ENCODE data around the gene ZGPAT. TPM values are rescaled to one million over a fixed set of nuclear protein-coding genes. Genes with fewer than 3 reads are reported as not detected.

ZGPAT gene
- total and polyA plus RNA-seq, 12 donors, result 4.4 to 120 (median 35.3) TPM

DNA sequence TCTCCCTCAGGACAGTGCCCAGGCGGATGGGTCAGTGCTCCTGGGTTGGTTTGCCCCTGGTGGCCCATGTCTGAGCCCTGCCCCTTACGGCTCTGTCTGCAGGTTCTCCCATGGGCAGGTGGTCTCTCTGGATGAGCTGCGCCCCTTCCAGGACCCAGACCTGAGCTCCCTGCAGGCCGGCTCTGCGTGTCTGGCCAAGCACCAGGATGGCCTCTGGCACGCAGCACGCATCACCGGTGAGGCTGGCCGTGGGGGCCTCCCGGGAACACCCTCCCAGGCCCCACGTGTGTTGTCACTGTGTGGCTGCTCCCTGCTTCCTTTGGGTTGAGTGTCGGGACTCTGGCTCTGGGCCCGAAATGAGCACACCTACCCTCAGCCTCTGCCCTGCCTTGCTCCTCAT, 25.3 kb downstream of the ZGPAT start:
- WGBS, 4 donors, result 73 to 94% (median 90%) methylated on average over 2 to 13 of the region's 13 CpGs
- no peak for DNase-seq
- no peak overlapping the region for H3K27ac ChIP-seq
- peaks cover 0 to 24% of the 10 kb centered on the region in 2 donors for H3K36me3 ChIP-seq (replicated peaks in 1 of 2)
- TF ChIP-seq, protein P1, sequence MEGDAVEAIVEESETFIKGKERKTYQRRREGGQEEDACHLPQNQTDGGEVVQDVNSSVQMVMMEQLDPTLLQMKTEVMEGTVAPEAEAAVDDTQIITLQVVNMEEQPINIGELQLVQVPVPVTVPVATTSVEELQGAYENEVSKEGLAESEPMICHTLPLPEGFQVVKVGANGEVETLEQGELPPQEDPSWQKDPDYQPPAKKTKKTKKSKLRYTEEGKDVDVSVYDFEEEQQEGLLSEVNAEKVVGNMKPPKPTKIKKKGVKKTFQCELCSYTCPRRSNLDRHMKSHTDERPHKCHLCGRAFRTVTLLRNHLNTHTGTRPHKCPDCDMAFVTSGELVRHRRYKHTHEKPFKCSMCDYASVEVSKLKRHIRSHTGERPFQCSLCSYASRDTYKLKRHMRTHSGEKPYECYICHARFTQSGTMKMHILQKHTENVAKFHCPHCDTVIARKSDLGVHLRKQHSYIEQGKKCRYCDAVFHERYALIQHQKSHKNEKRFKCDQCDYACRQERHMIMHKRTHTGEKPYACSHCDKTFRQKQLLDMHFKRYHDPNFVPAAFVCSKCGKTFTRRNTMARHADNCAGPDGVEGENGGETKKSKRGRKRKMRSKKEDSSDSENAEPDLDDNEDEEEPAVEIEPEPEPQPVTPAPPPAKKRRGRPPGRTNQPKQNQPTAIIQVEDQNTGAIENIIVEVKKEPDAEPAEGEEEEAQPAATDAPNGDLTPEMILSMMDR (IDR thresholded peaks at IDR 0.05), result no peak
- TF ChIP-seq POLR2A (IDR thresholded peaks at IDR 0.05), result no peak
- intact Hi-C loops (cut with DNase I), result no loop called here
- peaks cover 19 to 20% of the 10 kb centered on the region in 2 donors for H3K4me1 ChIP-seq (replicated peaks in 1 of 2)
- H3K4me3 ChIP-seq, result no peak overlapping the region
- H3K27me3 ChIP-seq, result no peaks in the 10 kb centered on the region
- no peaks in the 10 kb centered on the region for H3K9me3 ChIP-seq (replicated peaks in 1 of 3)

DNA sequence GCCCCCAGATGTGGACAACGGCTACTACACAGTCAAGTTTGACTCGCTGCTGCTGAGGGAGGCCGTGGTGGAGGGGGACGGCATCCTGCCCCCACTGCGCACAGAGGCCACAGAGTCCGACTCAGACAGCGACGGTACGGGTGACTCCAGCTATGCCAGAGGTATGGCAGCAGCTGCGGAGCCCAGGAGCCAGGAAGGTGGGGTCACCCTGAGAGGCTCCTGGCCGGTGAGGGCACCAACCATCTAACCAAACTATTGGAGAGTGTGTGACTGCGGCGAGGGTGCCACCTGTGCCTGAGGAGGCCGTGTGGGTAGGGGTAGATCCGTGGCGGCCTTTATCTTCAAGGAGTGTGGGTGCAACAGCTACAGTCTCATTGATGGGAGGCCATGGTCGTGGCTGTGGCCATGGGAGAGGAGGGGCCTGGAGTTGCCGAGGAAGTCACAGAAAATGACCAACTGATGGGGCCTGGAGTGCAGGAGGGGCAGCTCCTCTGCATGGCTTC, 25.8 kb downstream of the ZGPAT start:
- no peaks in the 10 kb centered on the region for H3K9me3 ChIP-seq (replicated peaks in 1 of 3)
- 89 to 94% (median 93%) methylated on average over 8 to 18 of the region's 18 CpGs for WGBS, 4 donors
- no peak overlapping the region for H3K4me3 ChIP-seq
- TF ChIP-seq, protein P1 (IDR thresholded peaks at IDR 0.05), result no peak
- TF ChIP-seq POLR2A (IDR thresholded peaks at IDR 0.05), result no peak
- H3K36me3 ChIP-seq (replicated peaks in 1 of 2), result peaks cover 0 to 24% of the 10 kb centered on the region in 2 donors
- H3K4me1 ChIP-seq (replicated peaks in 1 of 2), result peaks cover 19 to 20% of the 10 kb centered on the region in 2 donors
- intact Hi-C loops (cut with DNase I), result no loop called here
- peak in 1 of 7 donors; percentile 27 for DNase-seq
- no peaks in the 10 kb centered on the region for H3K27me3 ChIP-seq
- H3K27ac ChIP-seq, result no peak overlapping the region

DNA sequence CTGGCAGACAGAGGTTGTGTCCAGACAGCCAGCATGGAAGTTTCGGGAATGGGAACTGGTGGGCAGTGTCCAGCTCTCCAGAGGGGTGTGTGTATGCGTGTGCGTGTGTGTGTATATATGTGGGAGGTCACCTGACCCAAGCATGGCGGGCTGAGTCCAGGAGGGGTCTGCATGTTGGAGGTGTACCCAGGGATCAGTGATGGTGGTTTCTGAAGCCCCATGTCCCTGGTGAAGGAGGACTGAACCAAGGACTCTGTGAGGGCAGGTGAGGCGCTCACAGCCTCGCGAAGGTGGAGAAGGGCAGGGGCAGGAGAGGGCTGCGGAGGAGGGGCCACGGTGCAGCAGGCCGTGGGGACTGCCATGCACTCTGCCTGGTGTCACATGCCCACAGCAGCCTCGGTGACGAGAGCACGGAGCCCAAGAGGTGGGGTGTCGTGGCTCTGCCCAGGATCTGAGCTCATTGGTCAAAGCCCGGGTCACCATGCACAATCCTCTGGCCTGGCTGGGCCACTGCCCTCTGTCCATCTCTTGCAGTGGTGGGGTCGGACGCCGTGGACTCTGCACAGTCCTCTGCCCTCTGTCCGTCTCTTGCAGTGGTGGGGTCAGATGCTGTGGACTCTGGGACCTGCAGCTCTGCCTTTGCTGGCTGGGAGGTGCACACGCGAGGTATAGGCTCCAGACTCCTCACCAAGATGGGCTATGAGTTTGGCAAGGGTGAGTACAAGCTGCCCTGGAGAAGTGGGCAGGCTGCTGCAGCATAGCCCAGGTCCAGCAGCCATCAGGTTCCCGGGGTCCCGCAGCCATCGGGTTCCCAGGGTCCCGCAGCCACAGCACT, 26.5 kb downstream of the ZGPAT start:
- intact Hi-C loops (cut with DNase I), result no loop called here
- Histone ChIP-seq H3K4me3 (no peak overlapping the region), H3K4me1 (replicated peaks in 1 of 2) (peaks cover 23 to 26% of the 10 kb centered on the region in 2 donors), H3K36me3 (replicated peaks in 1 of 2) (peaks cover 0 to 24% of the 10 kb centered on the region in 2 donors), H3K27ac (no peak overlapping the region), H3K27me3 (no peaks in the 10 kb centered on the region), H3K9me3 (replicated peaks in 1 of 3) (no peaks in the 10 kb centered on the region)
- peak in 1 of 7 donors; percentile 21 for DNase-seq
- no peak for TF ChIP-seq POLR2A (IDR thresholded peaks at IDR 0.05)
- TF ChIP-seq, protein P1 (IDR thresholded peaks at IDR 0.05), result no peak
- 92 to 100% (median 93%) methylated on average over 6 to 25 of the region's 25 CpGs for WGBS, 4 donors

DNA sequence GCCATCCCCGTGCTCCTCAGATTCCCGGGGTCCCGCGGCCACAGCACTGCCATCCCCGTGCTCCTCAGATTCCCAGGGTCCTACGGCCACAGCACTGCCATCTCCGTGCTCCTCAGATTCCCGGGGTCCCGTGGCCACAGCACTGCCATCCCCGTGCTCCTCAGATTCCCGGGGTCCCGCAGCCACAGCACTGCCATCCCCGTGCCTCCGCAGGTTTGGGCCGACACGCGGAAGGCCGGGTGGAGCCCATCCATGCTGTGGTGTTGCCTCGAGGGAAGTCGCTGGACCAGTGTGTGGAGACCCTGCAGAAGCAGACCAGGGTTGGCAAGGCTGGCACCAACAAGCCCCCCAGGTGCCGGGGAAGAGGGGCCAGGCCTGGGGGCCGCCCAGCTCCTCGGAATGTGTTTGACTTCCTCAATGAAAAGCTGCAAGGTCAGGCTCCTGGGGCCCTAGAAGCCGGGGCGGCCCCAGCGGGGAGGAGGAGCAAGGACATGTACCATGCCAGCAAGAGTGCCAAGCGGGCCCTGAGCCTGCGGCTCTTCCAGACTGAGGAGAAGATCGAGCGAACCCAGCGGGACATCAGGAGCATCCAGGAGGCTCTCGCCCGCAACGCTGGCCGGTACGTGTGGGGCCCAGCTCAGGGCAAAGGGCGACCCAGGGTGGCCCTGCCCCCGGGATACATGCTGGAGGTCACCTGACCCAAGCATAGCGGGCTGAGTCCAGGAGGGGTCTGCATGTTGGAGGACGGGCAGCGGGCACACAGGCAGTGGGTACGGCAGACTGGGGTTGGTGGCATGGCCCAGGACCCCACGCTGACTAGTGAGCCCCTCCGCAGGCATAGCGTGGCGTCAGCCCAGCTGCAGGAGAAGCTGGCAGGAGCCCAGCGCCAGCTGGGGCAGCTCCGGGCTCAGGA, 27.4 kb downstream of the ZGPAT start:
- peaks cover 0 to 24% of the 10 kb centered on the region in 2 donors for H3K36me3 ChIP-seq (replicated peaks in 1 of 2)
- H3K27ac ChIP-seq, result no peak overlapping the region
- peak in 5 of 7 donors; percentile 27 to 63 (median 42) for DNase-seq
- intact Hi-C loops (cut with DNase I), result no loop called here
- TF ChIP-seq POLR2A (IDR thresholded peaks at IDR 0.05), result no peak
- TF ChIP-seq, protein P1 (IDR thresholded peaks at IDR 0.05), result peak in 1 of 6 experiments; percentile 2
- no peaks in the 10 kb centered on the region for H3K9me3 ChIP-seq (replicated peaks in 1 of 3)
- H3K4me3 ChIP-seq, result no peak overlapping the region
- 65 to 79% (median 69%) methylated on average over 31 to 48 of the region's 48 CpGs for WGBS, 4 donors
- no peaks in the 10 kb centered on the region for H3K27me3 ChIP-seq
- H3K4me1 ChIP-seq (replicated peaks in 1 of 2), result peaks cover 23 to 26% of the 10 kb centered on the region in 2 donors
